HG02798 (cell line): ENCODE measurements around the gene FAM83G.

ENCODE experiments used
- ATAC-seq: cut with Tn5 transposase; IDR thresholded peaks from one replicate; pipeline ENCODE4 v1.9.1; 2021; ENCODE audit warnings: mild to moderate bottlenecking; ENCODE audit not compliant: unreplicated experiment, poor library complexity

FAM83G gene

GRCh38 chr17:19010729-19011505, 6.4 kb upstream of the FAM83G start:
- ATAC-seq, result no peak

GRCh38 chr17:19009970-19010369, 5.4 kb upstream of the FAM83G start:
- ATAC-seq, result no peak

GRCh38 chr17:19006698-19007097, 2.1 kb upstream of the FAM83G start:
- no peak for ATAC-seq

GRCh38 chr17:19005789-19006430, 1.3 kb upstream of the FAM83G start:
- ATAC-seq, result no peak

GRCh38 chr17:19005137-19005773, 691 bp upstream of the FAM83G start:
- ATAC-seq, result no peak

GRCh38 chr17:19003543-19004420, 782 bp downstream of the FAM83G start:
- ATAC-seq, result peak; percentile 21

- ATAC-seq, result no peak
These were observed 1.6 kb downstream of the FAM83G start for GRCh38 chr17:19002805-19003542.

- no peak for ATAC-seq
These were observed 2.5 kb downstream of the FAM83G start for GRCh38 chr17:19001907-19002590.

- ATAC-seq, result no peak
These were observed 3.8 kb downstream of the FAM83G start for GRCh38 chr17:19000531-19001325.

GRCh38 chr17:18999911-19000310, 4.7 kb downstream of the FAM83G start:
- ATAC-seq, result no peak

- no peak for ATAC-seq
These were observed 5.2 kb downstream of the FAM83G start for GRCh38 chr17:18999394-18999793.

- ATAC-seq, result no peak
These were observed 6.8 kb downstream of the FAM83G start for GRCh38 chr17:18997650-18998196.

GRCh38 chr17:18996458-18996857, 8.1 kb downstream of the FAM83G start:
- no peak for ATAC-seq

- ATAC-seq, result no peak
These were observed 9.3 kb downstream of the FAM83G start for GRCh38 chr17:18995220-18995619.

GRCh38 chr17:18994631-18995030, 9.9 kb downstream of the FAM83G start:
- ATAC-seq, result no peak

- ATAC-seq, result no peak
These were observed 10.5 kb downstream of the FAM83G start for GRCh38 chr17:18993905-18994526.

- peak; percentile 52 for ATAC-seq
These were observed 12.0 kb downstream of the FAM83G start for GRCh38 chr17:18992454-18993130.
